NCI-H345 treated with DMSO at 0.1 percent for 48 hours (cell line): ENCODE measurements around the gene HS3ST3A1.

ENCODE experiments used
- DNase-seq: peaks from one replicate; lab custom pipeline; 2025; ENCODE audit not compliant: unreplicated experiment; lab: John Stamatoyannopoulos, UW

The HS3ST3A1 gene

GRCh38 chr17:13541032-13541480 is 60.7 kb downstream of the HS3ST3A1 start:
- DNase-seq = no peak

GRCh38 chr17:13540546-13540945 is 61.2 kb downstream of the HS3ST3A1 start:
- no peak for DNase-seq

DNA sequence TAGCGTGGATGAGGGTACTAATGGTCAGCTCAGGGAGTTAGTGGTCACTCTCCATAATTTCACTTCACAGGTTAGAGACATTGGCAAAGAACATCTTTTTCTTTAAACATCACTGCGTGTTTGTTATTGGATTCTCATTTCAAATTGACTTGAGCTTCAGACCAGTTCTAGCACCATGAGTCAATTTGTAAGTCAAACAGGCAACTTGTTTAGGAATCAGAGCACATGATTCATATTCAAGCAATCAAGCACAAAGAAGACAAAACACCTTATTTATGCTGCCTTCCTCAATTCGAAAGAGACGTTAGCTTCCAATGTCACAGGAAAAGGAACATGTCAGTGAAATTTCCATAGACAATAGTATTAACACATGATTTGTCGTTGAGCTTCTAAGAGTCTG is 62.3 kb downstream of the HS3ST3A1 start:
- no peak for DNase-seq

DNA sequence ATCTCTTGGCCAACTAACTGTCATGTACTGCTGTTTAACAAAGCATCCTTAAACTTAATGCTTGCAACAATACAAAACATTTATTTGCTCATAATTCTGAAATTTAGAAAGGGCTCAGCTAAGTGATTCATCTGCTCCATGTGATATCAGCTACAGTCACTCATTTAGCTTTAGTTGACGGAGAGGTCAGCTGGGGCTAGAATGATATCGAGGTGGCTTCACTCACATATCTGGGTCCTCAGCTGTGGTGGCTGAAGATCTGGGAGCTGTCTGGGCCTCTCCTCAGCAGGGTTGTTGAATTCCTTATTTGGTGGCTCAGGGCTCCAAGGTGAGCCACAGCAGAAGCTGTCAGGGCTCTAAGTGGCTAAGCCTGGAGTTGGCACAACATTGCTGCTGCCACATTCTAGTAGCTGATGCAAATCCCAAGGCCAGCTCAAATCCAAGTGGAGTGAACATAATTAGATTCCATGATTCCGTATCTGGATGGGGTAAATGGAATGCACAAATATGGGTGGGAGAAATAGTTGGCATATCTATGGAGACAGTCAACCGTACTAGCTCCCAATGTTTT is 62.8 kb downstream of the HS3ST3A1 start:
- DNase-seq = no peak

GRCh38 chr17:13537871-13538643 is 63.7 kb downstream of the HS3ST3A1 start:
- DNase-seq = no peak

- DNase-seq = no peak
Observed at GRCh38 chr17:13537167-13537731, 64.5 kb downstream of the HS3ST3A1 start.

- no peak for DNase-seq
Observed at GRCh38 chr17:13534946-13535345, 66.8 kb downstream of the HS3ST3A1 start.

DNA sequence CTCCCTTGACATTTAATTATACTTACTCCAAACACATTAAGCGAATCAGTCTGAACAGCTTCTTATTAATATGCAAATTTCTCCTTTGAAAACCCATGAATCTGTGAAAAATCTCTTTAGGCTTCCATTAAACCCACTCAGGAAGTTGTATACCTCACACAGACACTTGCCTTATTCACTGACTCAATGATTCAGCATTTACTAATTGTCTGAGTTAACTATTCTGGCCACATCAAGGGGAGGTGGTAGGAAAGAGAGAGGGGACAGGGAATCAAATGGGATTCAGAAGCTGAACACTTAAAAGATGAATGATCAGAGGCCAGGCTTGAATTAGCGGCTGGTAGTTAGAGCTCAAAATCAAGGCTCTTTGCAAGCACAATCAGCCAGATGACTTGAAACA is 70.0 kb downstream of the HS3ST3A1 start:
- no peak for DNase-seq

DNA sequence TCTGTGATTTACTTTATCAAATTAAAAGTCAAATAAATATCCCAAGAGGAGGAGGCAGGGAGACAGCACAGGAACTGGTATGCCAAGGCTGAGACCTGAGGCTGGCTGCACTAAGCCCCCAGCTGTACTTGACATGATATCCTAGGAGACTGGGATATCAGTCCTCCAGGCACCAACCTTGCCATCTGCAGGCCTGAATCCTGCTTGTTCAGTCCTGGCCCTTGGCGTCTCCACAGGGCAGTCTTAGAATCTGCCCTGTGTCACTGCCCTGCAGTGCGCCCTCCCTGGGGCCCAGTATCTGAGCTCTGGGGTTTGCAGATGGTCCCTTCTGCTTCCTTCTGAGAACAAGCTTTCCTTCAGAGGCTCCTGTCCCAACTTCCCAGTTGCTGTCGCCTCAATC is 75.9 kb downstream of the HS3ST3A1 start:
- no peak for DNase-seq

GRCh38 chr17:13523164-13523563 is 78.6 kb downstream of the HS3ST3A1 start:
- DNase-seq = no peak

- no peak for DNase-seq
Observed at GRCh38 chr17:13522749-13523148, 79.0 kb downstream of the HS3ST3A1 start.

DNA sequence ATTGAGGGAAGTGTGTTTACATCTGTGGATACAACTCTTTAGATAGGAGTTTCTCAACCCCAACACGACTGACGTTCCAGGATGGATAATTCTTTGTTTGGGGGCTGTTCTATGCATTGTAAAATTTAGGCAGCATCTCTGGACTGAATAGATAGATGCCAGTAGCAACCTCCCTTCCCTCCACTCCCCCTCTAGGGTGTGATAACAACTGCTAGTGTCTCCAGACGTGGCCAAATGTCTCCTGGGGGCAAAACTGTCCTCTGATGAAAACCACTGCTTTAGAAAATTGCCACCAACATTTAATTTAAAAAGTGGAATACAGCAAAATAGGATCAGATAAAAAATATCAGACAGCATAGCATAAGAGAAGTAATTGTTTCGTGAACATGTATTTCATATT is 79.9 kb downstream of the HS3ST3A1 start:
- DNase-seq = no peak

- no peak for DNase-seq
Observed at GRCh38 chr17:13520899-13521572, 80.7 kb downstream of the HS3ST3A1 start.

DNA sequence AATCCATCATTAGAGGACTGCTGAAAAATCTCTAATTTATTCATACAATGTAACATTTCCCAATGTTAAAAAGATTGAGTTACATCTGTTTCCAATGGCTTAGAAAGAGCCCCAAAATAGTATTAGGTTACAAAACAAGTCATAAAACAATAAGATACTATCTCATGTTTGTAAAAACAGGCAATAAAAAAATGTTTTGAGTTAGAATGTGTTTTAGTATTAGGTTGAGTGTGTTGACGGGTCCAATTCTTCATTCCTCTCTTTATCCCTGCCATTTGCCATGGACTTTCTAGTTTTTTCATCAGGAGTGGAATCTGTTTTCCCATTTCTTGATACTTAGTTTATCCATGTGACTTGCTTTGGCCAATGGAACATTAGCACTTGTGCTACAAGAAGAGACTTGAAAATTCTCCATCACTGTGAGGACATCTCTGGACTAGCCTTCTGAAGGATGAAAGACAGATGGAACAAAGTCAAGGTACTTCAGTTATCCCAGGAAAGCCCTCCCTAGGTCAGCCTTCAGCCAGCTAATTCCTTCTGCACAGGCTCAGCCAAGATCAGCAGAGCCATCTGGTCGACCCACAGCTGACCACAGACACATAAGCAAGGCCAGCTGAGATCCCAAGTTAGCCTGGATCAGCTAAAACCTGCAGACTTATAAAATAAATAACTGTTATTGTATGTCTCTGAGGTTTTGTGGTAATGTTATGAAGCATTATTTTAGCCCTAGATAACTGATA is 83.3 kb downstream of the HS3ST3A1 start:
- DNase-seq = no peak

- no peak for DNase-seq
Observed at GRCh38 chr17:13513039-13513405, 88.7 kb downstream of the HS3ST3A1 start.

DNA sequence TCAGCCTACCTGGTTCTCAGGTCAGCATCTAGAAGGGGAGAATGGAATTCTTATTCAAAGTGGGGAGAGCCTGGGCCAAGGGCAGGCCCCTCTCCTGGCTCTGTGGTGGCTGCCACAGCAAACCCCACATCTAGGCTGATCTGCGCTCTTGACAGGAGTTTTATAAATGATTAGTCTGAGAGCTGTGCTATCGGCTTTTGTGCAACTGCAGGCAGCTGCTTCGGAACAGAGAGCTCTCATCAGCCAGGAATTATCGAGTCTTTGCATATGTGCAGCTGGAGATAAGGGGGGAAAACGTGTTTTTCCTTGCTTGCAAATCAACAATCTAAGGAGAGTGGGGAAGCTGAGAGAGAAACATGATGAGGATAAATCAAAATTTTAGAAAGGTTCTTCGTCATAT is 91.7 kb downstream of the HS3ST3A1 start:
- DNase-seq = no peak

DNA sequence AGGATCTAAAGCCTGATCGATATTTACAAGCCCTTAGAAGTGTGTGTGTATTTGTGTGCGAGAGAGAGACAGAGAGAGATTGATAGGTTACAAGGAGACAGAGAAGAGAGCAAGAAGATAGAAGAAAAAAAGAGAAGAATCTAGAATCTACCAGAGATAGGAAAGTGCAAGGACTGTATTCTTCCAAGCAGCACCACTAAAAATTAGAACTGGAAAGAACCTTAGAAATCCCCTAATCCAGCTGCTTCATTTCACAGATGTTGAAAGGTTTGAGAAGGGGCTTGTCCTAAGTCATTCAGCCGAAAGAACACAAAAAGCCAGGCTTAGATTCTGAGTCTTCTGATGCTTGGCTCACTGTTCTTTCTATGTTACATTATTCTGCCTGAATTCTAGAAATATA is 92.2 kb downstream of the HS3ST3A1 start:
- no peak for DNase-seq

- DNase-seq = no peak
Observed at GRCh38 chr17:13508896-13509295, 92.8 kb downstream of the HS3ST3A1 start.

DNA sequence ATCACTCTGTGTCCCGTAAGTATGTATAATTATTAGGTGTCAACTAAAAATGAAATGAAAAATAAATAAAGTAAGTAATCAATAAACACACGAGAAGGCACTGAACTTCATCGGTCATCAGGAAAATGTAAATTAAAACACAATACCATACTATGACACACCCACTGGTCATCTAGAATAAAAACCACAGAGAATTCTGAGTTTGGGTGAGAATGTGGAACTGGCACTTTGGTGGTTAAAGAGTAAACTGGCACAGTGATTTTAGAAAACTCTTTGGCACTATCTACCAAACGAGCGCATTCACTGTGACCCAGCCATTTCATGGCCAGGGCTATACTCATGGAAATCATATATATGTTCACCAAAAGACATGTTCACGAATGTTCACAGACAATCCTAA is 98.2 kb downstream of the HS3ST3A1 start:
- DNase-seq = no peak

DNA sequence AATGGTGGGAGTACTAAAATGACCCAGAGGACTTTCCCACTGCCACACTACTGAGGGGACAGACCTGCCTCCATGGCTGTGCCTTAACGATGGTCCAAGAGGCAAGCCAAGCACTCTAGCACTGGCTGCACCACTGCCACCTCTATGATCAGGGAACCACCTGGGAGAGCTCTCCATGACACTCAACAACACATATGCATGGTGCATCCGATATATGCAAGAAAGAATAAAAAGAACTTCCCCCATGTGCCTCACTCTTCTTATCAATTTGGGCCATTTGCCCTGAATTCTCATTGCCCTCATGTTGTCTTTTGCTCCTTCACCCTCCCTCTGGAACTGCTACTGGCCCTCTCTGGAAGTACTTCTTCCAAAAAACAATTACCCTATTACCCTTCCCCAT is 99.5 kb downstream of the HS3ST3A1 start:
- no peak for DNase-seq

GRCh38 chr17:13500947-13501346 is 100.8 kb downstream of the HS3ST3A1 start:
- DNase-seq = no peak
